ENCODE data around the gene RIT2.

Gene RIT2

GRCh38 chr18:43012951-43013350, 102.5 kb downstream of the RIT2 start:
- peak; percentile 88 for DNase-seq (ENCODE audit: low read depth)

GRCh38 chr18:43010611-43011010, 104.9 kb downstream of the RIT2 start:
- DNase-seq (ENCODE audit: low read depth): peak; percentile 59

- no peak for DNase-seq (ENCODE audit: low read depth)
Observed at GRCh38 chr18:43009674-43010073, 105.8 kb downstream of the RIT2 start.

- DNase-seq (ENCODE audit: low read depth): peak; percentile 10
Observed at GRCh38 chr18:43007365-43007764, 108.1 kb downstream of the RIT2 start.

- no peak for DNase-seq (ENCODE audit: low read depth)
Observed at GRCh38 chr18:43004421-43004820, 111.1 kb downstream of the RIT2 start.

GRCh38 chr18:43001821-43002220, 113.7 kb downstream of the RIT2 start:
- DNase-seq (ENCODE audit: low read depth): peak; percentile 54

GRCh38 chr18:42996824-42997223, 118.7 kb downstream of the RIT2 start:
- no peak for DNase-seq (ENCODE audit: low read depth)

- peak; percentile 17 for DNase-seq (ENCODE audit: low read depth)
Observed at GRCh38 chr18:42980426-42980825, 135.1 kb downstream of the RIT2 start.

- peak; percentile 23 for DNase-seq (ENCODE audit: low read depth)
Observed at GRCh38 chr18:42977982-42978637, 137.4 kb downstream of the RIT2 start.

- no peak for DNase-seq (ENCODE audit: low read depth)
Observed at GRCh38 chr18:42976869-42977590, 138.5 kb downstream of the RIT2 start.

GRCh38 chr18:42969366-42969765, 146.1 kb downstream of the RIT2 start:
- no peak for DNase-seq (ENCODE audit: low read depth)

GRCh38 chr18:42961298-42961697, 154.2 kb downstream of the RIT2 start:
- no peak for DNase-seq (ENCODE audit: low read depth)

- DNase-seq (ENCODE audit: low read depth): no peak
Observed at GRCh38 chr18:42959528-42959927, 156.0 kb downstream of the RIT2 start.

- no peak for DNase-seq (ENCODE audit: low read depth)
Observed at GRCh38 chr18:42958353-42958752, 157.1 kb downstream of the RIT2 start.

- no peak for DNase-seq (ENCODE audit: low read depth)
Observed at GRCh38 chr18:42956287-42956686, 159.2 kb downstream of the RIT2 start.

GRCh38 chr18:42954887-42955286, 160.6 kb downstream of the RIT2 start:
- DNase-seq (ENCODE audit: low read depth): no peak

- no peak for DNase-seq (ENCODE audit: low read depth)
Observed at GRCh38 chr18:42953306-42953705, 162.2 kb downstream of the RIT2 start.

- no peak for DNase-seq (ENCODE audit: low read depth)
Observed at GRCh38 chr18:42950732-42951131, 164.8 kb downstream of the RIT2 start.

- DNase-seq (ENCODE audit: low read depth): no peak
Observed at GRCh38 chr18:42948831-42949230, 166.7 kb downstream of the RIT2 start.

GRCh38 chr18:42941860-42942259, 173.6 kb downstream of the RIT2 start:
- DNase-seq (ENCODE audit: low read depth): no peak

- no peak for DNase-seq (ENCODE audit: low read depth)
Observed at GRCh38 chr18:42941021-42941420, 174.5 kb downstream of the RIT2 start.

- no peak for DNase-seq (ENCODE audit: low read depth)
Observed at GRCh38 chr18:42937436-42937835, 178.0 kb downstream of the RIT2 start.

- DNase-seq (ENCODE audit: low read depth): peak; percentile 9
Observed at GRCh38 chr18:42936289-42936688, 179.2 kb downstream of the RIT2 start.

- DNase-seq (ENCODE audit: low read depth): peak; percentile 88
Observed at GRCh38 chr18:42931491-42931890, 184.0 kb downstream of the RIT2 start.
